Esophagus squamous epithelium (tissue), 4 donors: ENCODE data around the gene COX6B2.

ENCODE experiments used
- POLR2A ChIP-seq, 4 donors: fragments of 450-650 bp; IDR thresholded peaks; one replicate each; pipeline ENCODE4 v1.6.1; 2017; ENCODE audit warnings: antibody characterized with exemption in 4 of 4, mild to moderate bottlenecking in 4 of 4, moderate library complexity in 3 of 4
- TF ChIP-seq, protein P1 (sequence below), 6 experiments: fragments of 450-650 bp in 4 of 6; fragments of 200-600 bp in 2 of 6; sonication (generic) in 2 of 6; IDR thresholded peaks; one replicate each; pipeline ENCODE4 v1.5.1; 2016 to 2019; ENCODE audit warnings: antibody characterized with exemption in 6 of 6, mild to moderate bottlenecking in 4 of 6, moderate library complexity in 4 of 6

GRCh38 chr19:55306712-55307111 lies 47.8 kb downstream of the COX6B2 start:
- TF ChIP-seq, protein P1, sequence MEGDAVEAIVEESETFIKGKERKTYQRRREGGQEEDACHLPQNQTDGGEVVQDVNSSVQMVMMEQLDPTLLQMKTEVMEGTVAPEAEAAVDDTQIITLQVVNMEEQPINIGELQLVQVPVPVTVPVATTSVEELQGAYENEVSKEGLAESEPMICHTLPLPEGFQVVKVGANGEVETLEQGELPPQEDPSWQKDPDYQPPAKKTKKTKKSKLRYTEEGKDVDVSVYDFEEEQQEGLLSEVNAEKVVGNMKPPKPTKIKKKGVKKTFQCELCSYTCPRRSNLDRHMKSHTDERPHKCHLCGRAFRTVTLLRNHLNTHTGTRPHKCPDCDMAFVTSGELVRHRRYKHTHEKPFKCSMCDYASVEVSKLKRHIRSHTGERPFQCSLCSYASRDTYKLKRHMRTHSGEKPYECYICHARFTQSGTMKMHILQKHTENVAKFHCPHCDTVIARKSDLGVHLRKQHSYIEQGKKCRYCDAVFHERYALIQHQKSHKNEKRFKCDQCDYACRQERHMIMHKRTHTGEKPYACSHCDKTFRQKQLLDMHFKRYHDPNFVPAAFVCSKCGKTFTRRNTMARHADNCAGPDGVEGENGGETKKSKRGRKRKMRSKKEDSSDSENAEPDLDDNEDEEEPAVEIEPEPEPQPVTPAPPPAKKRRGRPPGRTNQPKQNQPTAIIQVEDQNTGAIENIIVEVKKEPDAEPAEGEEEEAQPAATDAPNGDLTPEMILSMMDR (IDR thresholded peaks at IDR 0.05), result no peak
- TF ChIP-seq POLR2A (IDR thresholded peaks at IDR 0.05), result no peak
